ENCODE measurements around the gene LY6G5B. TPM values are rescaled to one million over a fixed set of nuclear protein-coding genes. Genes with fewer than 3 reads are reported as not detected.

The LY6G5B gene
- total and polyA plus RNA-seq, 12 donors = 0.48 to 13.4 (median 4.7) TPM

GRCh38 chr6:31711233-31711632 is 41.5 kb downstream of the LY6G5B start:
- no peaks in the 10 kb centered on the region for H3K9me3 ChIP-seq (replicated peaks in 1 of 3)
- WGBS, 4 donors = 39 to 57% (median 54%) methylated on average over 5 to 8 of the region's 8 CpGs
- H3K27me3 ChIP-seq = no peaks in the 10 kb centered on the region
- no peak for DNase-seq
- intact Hi-C loops (cut with DNase I) = no loop called here
- no peak overlapping the region for H3K4me3 ChIP-seq
- no peak for TF ChIP-seq CTCF (IDR thresholded peaks at IDR 0.05)
- no peak for TF ChIP-seq POLR2A (IDR thresholded peaks at IDR 0.05)
- no peaks in the 10 kb centered on the region for H3K4me1 ChIP-seq (replicated peaks in 1 of 2)
- H3K36me3 ChIP-seq (replicated peaks in 1 of 2) = no peaks in the 10 kb centered on the region
- H3K27ac ChIP-seq = no peak overlapping the region

- intact Hi-C loops (cut with DNase I) = no loop called here
- WGBS, 4 donors = 72 to 85% (median 80%) methylated on average over 6 to 8 of the region's 8 CpGs
- no peaks in the 10 kb centered on the region for H3K4me1 ChIP-seq (replicated peaks in 1 of 2)
These were observed 42.5 kb downstream of the LY6G5B start for GRCh38 chr6:31712296-31712695.

GRCh38 chr6:31713465-31713864 is 43.7 kb downstream of the LY6G5B start:
- H3K4me3 ChIP-seq = no peak overlapping the region
- TF ChIP-seq POLR2A (IDR thresholded peaks at IDR 0.05) (no peak), CTCF (IDR thresholded peaks at IDR 0.05) (no peak)
- no peaks in the 10 kb centered on the region for H3K9me3 ChIP-seq (replicated peaks in 1 of 3)
- H3K4me1 ChIP-seq (replicated peaks in 1 of 2) = no peaks in the 10 kb centered on the region
- intact Hi-C loops (cut with DNase I) = no loop called here
- 57 to 87% (median 79%) methylated on average over 4 of the region's 4 CpGs for WGBS, 4 donors
- H3K27ac ChIP-seq = no peak overlapping the region
- H3K27me3 ChIP-seq = no peaks in the 10 kb centered on the region
- DNase-seq = no peak
- no peaks in the 10 kb centered on the region for H3K36me3 ChIP-seq (replicated peaks in 1 of 2)

More at GRCh38 chr6:31712296-31712695, 42.5 kb downstream of the LY6G5B start:
- no peaks in the 10 kb centered on the region for H3K9me3 ChIP-seq (replicated peaks in 1 of 3)
- H3K36me3 ChIP-seq (replicated peaks in 1 of 2) = no peaks in the 10 kb centered on the region
- H3K4me3 ChIP-seq = no peak overlapping the region
- H3K27ac ChIP-seq = no peak overlapping the region
- no peak for DNase-seq
- TF ChIP-seq CTCF (IDR thresholded peaks at IDR 0.05) (no peak), POLR2A (IDR thresholded peaks at IDR 0.05) (no peak)
- no peaks in the 10 kb centered on the region for H3K27me3 ChIP-seq

GRCh38 chr6:31713991-31714684 is 44.4 kb downstream of the LY6G5B start:
- H3K9me3 ChIP-seq (replicated peaks in 1 of 3) = no peaks in the 10 kb centered on the region
- TF ChIP-seq CTCF (IDR thresholded peaks at IDR 0.05) (no peak), POLR2A (IDR thresholded peaks at IDR 0.05) (no peak)
- no peak for DNase-seq
- 55 to 66% (median 58%) methylated on average over 5 of the region's 5 CpGs for WGBS, 4 donors
- no peak overlapping the region for H3K27ac ChIP-seq
- intact Hi-C loops (cut with DNase I) = no loop called here
- H3K36me3 ChIP-seq (replicated peaks in 1 of 2) = no peaks in the 10 kb centered on the region
- no peak overlapping the region for H3K4me3 ChIP-seq
- no peaks in the 10 kb centered on the region for H3K27me3 ChIP-seq
- H3K4me1 ChIP-seq (replicated peaks in 1 of 2) = no peaks in the 10 kb centered on the region

Measured in adrenal gland (tissue), 12 donors.